HG03575 (cell line): ENCODE data around the gene SLC9A3.

Experiments
- ATAC-seq: cut with Tn5 transposase; IDR thresholded peaks from one replicate; pipeline ENCODE4 v1.9.1; 2021; ENCODE audit not compliant: unreplicated experiment, insufficient number of reproducible peaks, low FRiP score; ENCODE audit errors: extremely low read depth

SLC9A3 gene

GRCh38 chr5:441996-442334, 82.3 kb downstream of the SLC9A3 start:
- no peak for ATAC-seq

GRCh38 chr5:440401-441201, 83.6 kb downstream of the SLC9A3 start:
- no peak for ATAC-seq

GRCh38 chr5:439636-440035, 84.6 kb downstream of the SLC9A3 start:
- no peak for ATAC-seq

- no peak for ATAC-seq
Measured at GRCh38 chr5:439181-439580, 85.1 kb downstream of the SLC9A3 start.

- ATAC-seq, result no peak
Measured at GRCh38 chr5:438481-438981, 85.7 kb downstream of the SLC9A3 start.

- no peak for ATAC-seq
Measured at GRCh38 chr5:437281-437771, 86.9 kb downstream of the SLC9A3 start.

GRCh38 chr5:436641-436975, 87.6 kb downstream of the SLC9A3 start:
- ATAC-seq, result no peak

- no peak for ATAC-seq
Measured at GRCh38 chr5:435961-436640, 88.1 kb downstream of the SLC9A3 start.

- ATAC-seq, result no peak
Measured at GRCh38 chr5:435156-435790, 89.0 kb downstream of the SLC9A3 start.

GRCh38 chr5:434443-435146, 89.7 kb downstream of the SLC9A3 start:
- ATAC-seq, result no peak

GRCh38 chr5:433836-434235, 90.4 kb downstream of the SLC9A3 start:
- ATAC-seq, result no peak

GRCh38 chr5:432928-433791, 91.1 kb downstream of the SLC9A3 start:
- no peak for ATAC-seq

GRCh38 chr5:432201-432927, 91.9 kb downstream of the SLC9A3 start:
- no peak for ATAC-seq

GRCh38 chr5:431711-432050, 92.6 kb downstream of the SLC9A3 start:
- ATAC-seq, result no peak

- no peak for ATAC-seq
Measured at GRCh38 chr5:431001-431710, 93.1 kb downstream of the SLC9A3 start.

GRCh38 chr5:430214-430925, 93.9 kb downstream of the SLC9A3 start:
- ATAC-seq, result no peak
